D721Med (cell line): ENCODE measurements around the gene CELA2B.
"Not testable (repeated sequence)": the region's sequence is repeated elsewhere in the genome, so short reads cannot be mapped to it uniquely, and the experiment has no call there.

Experiments
- DNase-seq: peaks from one replicate; pipeline ENCODE4 v3.0.0; 2011; ENCODE audit warnings: low spot score; ENCODE audit not compliant: insufficient read length
- FAIRE-seq: peaks from 2 replicates; lab custom pipeline; 2011; peaks lifted over from hg19 to GRCh38; lab: Jason Lieb, UNC
- CTCF ChIP-seq: IDR thresholded peaks from 2 replicates; pipeline ENCODE4 v1.5.1; 2012; ENCODE audit warnings: mild to moderate bottlenecking, control low read depth; ENCODE audit not compliant: insufficient read depth; ENCODE audit errors: missing control alignments

CELA2B gene

GRCh38 chr1:15454256-15454655 lies 21.6 kb upstream of the CELA2B start:
- FAIRE-seq (no peak), DNase-seq (no peak)
- TF ChIP-seq CTCF = no peak

GRCh38 chr1:15455522-15455921 lies 20.4 kb upstream of the CELA2B start:
- DNase-seq = no peak
- no peak for FAIRE-seq
- no peak for TF ChIP-seq CTCF

- FAIRE-seq = no peak
- DNase-seq = no peak
- no peak for TF ChIP-seq CTCF
These were observed 19.5 kb upstream of the CELA2B start, which contains the start of gene CELA2A for GRCh38 chr1:15456313-15456954. Gene CELA2A, plus strand, starts transcription at chr1:15456732. Its CDS starts 22 bp downstream, at chr1:15456754.

GRCh38 chr1:15457585-15457984 lies 18.3 kb upstream of the CELA2B start:
- FAIRE-seq (no peak), DNase-seq (no peak)
- TF ChIP-seq CTCF = no peak

GRCh38 chr1:15458388-15458787 lies 17.5 kb upstream of the CELA2B start:
- not testable (repeated sequence) for DNase-seq, FAIRE-seq

GRCh38 chr1:15459771-15460707 lies 15.9 kb upstream of the CELA2B start:
- no peak for TF ChIP-seq CTCF
- DNase-seq (no peak), FAIRE-seq (no peak)

GRCh38 chr1:15460708-15461095 lies 15.2 kb upstream of the CELA2B start:
- TF ChIP-seq CTCF = no peak
- FAIRE-seq (no peak), DNase-seq (no peak)

- not testable (repeated sequence) for DNase-seq, FAIRE-seq
These were observed 12.7 kb upstream of the CELA2B start for GRCh38 chr1:15463064-15463800.

- DNase-seq, FAIRE-seq: not testable (repeated sequence)
These were observed 12.0 kb upstream of the CELA2B start for GRCh38 chr1:15463926-15464322.
